Measurements from ENCODE around the gene EPHA8. TPM values are rescaled to one million over a fixed set of nuclear protein-coding genes. Genes with fewer than 3 reads are reported as not detected.

Gene EPHA8
- total RNA-seq, 2 experiments from 2014 or later: not detected

DNA sequence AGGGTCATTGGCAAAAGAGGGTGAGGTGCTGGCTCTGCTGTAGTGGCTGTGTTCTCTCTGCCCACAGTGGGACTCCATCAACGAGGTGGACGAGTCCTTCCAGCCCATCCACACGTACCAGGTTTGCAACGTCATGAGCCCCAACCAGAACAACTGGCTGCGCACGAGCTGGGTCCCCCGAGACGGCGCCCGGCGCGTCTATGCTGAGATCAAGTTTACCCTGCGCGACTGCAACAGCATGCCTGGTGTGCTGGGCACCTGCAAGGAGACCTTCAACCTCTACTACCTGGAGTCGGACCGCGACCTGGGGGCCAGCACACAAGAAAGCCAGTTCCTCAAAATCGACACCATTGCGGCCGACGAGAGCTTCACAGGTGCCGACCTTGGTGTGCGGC, 12.9 kb downstream of the EPHA8 start:
- no peak overlapping the region for H3K4me3 Mint-ChIP-seq
- Histone ChIP-seq H3K4me3 (ENCODE audit: low read length) (no peak overlapping the region), H3K9me3 (ENCODE audit: control insufficient read depth in 1 of 2, insufficient read depth in 1 of 2, low read length in 2 of 2) (peaks cover 0 to 15% of the 10 kb centered on the region in 2 experiments), H3K27ac (ENCODE audit: low read depth in 1 of 2, low read length in 2 of 2) (no peak overlapping the region), H3K27me3 (ENCODE audit: control insufficient read depth in 1 of 2, insufficient read depth in 2 of 2, low read length in 2 of 2) (no peaks in the 10 kb centered on the region), H3K4me1 (ENCODE audit: insufficient read depth, low read length) (no peaks in the 10 kb centered on the region), H3K36me3 (ENCODE audit: insufficient read depth, low read length) (no peaks in the 10 kb centered on the region)
- POLR2A ChIA-PET: no interaction called here
- peaks cover 5% of the 10 kb centered on the region for H3K9me3 Mint-ChIP-seq
- H3K36me3 Mint-ChIP-seq (ENCODE audit: low read depth): no peaks in the 10 kb centered on the region
- H3K27me3 Mint-ChIP-seq: peaks cover 12% of the 10 kb centered on the region
- ATAC-seq (ENCODE audit: poor library complexity) (no peak), DNase-seq (no peak)
- TF ChIP-seq, protein P1, sequence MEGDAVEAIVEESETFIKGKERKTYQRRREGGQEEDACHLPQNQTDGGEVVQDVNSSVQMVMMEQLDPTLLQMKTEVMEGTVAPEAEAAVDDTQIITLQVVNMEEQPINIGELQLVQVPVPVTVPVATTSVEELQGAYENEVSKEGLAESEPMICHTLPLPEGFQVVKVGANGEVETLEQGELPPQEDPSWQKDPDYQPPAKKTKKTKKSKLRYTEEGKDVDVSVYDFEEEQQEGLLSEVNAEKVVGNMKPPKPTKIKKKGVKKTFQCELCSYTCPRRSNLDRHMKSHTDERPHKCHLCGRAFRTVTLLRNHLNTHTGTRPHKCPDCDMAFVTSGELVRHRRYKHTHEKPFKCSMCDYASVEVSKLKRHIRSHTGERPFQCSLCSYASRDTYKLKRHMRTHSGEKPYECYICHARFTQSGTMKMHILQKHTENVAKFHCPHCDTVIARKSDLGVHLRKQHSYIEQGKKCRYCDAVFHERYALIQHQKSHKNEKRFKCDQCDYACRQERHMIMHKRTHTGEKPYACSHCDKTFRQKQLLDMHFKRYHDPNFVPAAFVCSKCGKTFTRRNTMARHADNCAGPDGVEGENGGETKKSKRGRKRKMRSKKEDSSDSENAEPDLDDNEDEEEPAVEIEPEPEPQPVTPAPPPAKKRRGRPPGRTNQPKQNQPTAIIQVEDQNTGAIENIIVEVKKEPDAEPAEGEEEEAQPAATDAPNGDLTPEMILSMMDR (IDR thresholded peaks at IDR 0.05): no peak
- no peaks in the 10 kb centered on the region for H3K4me1 Mint-ChIP-seq (ENCODE audit: low read depth)
- intact Hi-C loops (cut with DNase I, micrococcal nuclease): no loop called here
- no peak overlapping the region for H3K27ac Mint-ChIP-seq
- CTCF ChIA-PET: no interaction called here

DNA sequence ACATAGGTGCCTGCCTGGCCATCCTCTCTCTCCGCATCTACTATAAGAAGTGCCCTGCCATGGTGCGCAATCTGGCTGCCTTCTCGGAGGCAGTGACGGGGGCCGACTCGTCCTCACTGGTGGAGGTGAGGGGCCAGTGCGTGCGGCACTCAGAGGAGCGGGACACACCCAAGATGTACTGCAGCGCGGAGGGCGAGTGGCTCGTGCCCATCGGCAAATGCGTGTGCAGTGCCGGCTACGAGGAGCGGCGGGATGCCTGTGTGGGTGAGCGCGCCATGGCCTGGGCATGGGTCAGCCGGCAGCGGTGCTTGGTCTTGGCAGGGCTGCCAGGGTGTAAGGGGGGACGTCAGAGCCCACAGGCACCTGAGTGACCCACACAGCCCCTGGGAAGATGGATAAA, 13.3 kb downstream of the EPHA8 start:
- Mint-ChIP-seq H3K36me3 (ENCODE audit: low read depth) (no peaks in the 10 kb centered on the region), H3K4me1 (ENCODE audit: low read depth) (no peaks in the 10 kb centered on the region), H3K4me3 (no peak overlapping the region), H3K27ac (no peak overlapping the region), H3K9me3 (peaks cover 5% of the 10 kb centered on the region), H3K27me3 (peaks cover 12% of the 10 kb centered on the region)
- no peak overlapping the region for H3K27ac ChIP-seq (ENCODE audit: low read depth in 1 of 2, low read length in 2 of 2)
- intact Hi-C loops (cut with DNase I, micrococcal nuclease): no loop called here
- DNase-seq (no peak), ATAC-seq (ENCODE audit: poor library complexity) (no peak)
- no peaks in the 10 kb centered on the region for H3K4me1 ChIP-seq (ENCODE audit: insufficient read depth, low read length)
- POLR2A ChIA-PET: no interaction called here
- H3K36me3 ChIP-seq (ENCODE audit: insufficient read depth, low read length): no peaks in the 10 kb centered on the region
- TF ChIP-seq, protein P1 (IDR thresholded peaks at IDR 0.05): no peak
- no peak overlapping the region for H3K4me3 ChIP-seq (ENCODE audit: low read length)
- CTCF ChIA-PET: no interaction called here
- H3K27me3 ChIP-seq (ENCODE audit: control insufficient read depth in 1 of 2, insufficient read depth in 2 of 2, low read length in 2 of 2): no peaks in the 10 kb centered on the region
- peaks cover 0 to 15% of the 10 kb centered on the region in 2 experiments for H3K9me3 ChIP-seq (ENCODE audit: control insufficient read depth in 1 of 2, insufficient read depth in 1 of 2, low read length in 2 of 2)

DNA sequence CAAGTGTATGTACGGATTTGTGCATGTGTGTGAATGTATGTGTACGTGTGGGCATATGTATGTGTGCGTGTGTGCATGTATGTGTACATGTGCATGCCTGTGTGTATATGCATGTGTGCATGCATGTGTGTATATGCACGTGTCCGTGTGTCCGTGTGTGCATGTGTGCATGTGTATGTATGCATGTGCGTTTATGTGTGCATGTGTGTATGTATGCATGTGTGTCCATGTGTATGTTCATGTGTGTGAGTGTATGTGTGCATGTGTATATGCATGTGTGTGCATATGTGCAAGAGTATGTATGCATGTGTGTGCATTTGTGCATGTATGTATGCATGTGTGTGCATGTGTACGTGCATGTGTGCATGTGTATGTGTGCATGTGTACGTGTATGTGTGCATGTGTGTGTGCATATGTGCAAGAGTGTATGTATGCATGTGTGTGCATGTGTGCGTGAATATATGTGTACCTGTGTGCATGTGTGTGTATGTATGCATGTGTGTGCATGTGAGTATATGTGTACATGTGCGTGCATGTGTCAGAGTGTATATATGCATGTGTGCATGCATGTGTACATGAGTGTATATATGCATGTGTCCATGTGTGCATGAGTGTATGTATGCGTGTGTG, 15.6 kb downstream of the EPHA8 start:
- CTCF ChIA-PET: no interaction called here
- peaks cover 5% of the 10 kb centered on the region for H3K27me3 Mint-ChIP-seq
- DNase-seq: no peak
- no peaks in the 10 kb centered on the region for H3K4me1 ChIP-seq (ENCODE audit: insufficient read depth, low read length)
- no peak overlapping the region for H3K27ac ChIP-seq (ENCODE audit: low read depth in 1 of 2, low read length in 2 of 2)
- no peaks in the 10 kb centered on the region for H3K4me1 Mint-ChIP-seq (ENCODE audit: low read depth)
- H3K27me3 ChIP-seq (ENCODE audit: control insufficient read depth in 1 of 2, insufficient read depth in 2 of 2, low read length in 2 of 2): no peaks in the 10 kb centered on the region
- peaks cover 5% of the 10 kb centered on the region for H3K9me3 Mint-ChIP-seq
- peaks cover 0 to 15% of the 10 kb centered on the region in 2 experiments for H3K9me3 ChIP-seq (ENCODE audit: control insufficient read depth in 1 of 2, insufficient read depth in 1 of 2, low read length in 2 of 2)
- H3K36me3 ChIP-seq (ENCODE audit: insufficient read depth, low read length): no peaks in the 10 kb centered on the region
- H3K27ac Mint-ChIP-seq: no peak overlapping the region
- intact Hi-C loops (cut with DNase I, micrococcal nuclease): no loop called here
- no peak overlapping the region for H3K4me3 ChIP-seq (ENCODE audit: low read length)
- TF ChIP-seq, protein P1 (IDR thresholded peaks at IDR 0.05): no peak
- H3K4me3 Mint-ChIP-seq: no peak overlapping the region
- no peak for ATAC-seq (ENCODE audit: poor library complexity)
- H3K36me3 Mint-ChIP-seq (ENCODE audit: low read depth): no peaks in the 10 kb centered on the region
- POLR2A ChIA-PET: no interaction called here

Measured in CD4-positive, alpha-beta T cell (primary cell).